ENCODE data around the gene NUTM2B. TPM values are rescaled to one million over a fixed set of nuclear protein-coding genes. Genes with fewer than 3 reads are reported as not detected.
"Not testable (repeated sequence)": the region's sequence is repeated elsewhere in the genome, so short reads cannot be mapped to it uniquely, and the experiment has no call there.

The NUTM2B gene, protein sequence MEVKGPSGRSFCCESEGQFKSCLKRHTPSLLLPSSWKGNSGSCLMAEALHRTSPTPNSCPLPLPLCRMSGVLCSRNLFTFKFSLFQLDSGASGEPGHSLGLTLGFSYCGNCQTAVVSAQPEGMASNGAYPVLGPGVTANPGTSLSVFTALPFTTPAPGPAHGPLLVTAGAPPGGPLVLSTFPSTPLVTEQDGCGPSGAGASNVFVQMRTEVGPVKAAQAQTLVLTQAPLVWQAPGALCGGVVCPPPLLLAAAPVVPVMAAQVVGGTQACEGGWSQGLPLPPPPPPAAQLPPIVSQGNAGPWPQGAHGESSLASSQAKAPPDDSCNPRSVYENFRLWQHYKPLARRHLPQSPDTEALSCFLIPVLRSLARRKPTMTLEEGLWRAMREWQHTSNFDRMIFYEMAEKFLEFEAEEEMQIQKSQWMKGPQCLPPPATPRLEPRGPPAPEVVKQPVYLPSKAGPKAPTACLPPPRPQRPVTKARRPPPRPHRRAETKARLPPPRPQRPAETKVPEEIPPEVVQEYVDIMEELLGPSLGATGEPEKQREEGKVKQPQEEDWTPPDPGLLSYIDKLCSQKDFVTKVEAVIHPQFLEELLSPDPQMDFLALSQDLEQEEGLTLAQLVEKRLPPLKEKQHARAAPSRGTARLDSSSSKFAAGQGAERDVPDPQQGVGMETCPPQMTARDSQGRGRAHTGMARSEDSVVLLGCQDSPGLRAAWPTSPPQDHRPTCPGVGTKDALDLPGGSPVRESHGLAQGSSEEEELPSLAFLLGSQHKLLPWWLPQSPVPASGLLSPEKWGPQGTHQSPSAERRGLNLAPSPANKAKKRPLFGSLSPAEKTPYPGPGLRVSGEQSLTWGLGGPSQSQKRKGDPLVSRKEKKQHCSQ
- total RNA-seq (2013; cell fraction: nucleolus; rRNA removed), result 0.35 and 0.59 TPM in 2 replicates
- total RNA-seq (2014; rRNA removed) (0.22 and 0.28 TPM in 2 replicates), total RNA-seq (2014; rRNA removed; fragmentation: Illumina TruSeq; extraction: Trizol) (0.09 TPM in 1 of 2 replicates, not detected in the other), total RNA-seq (2021) (not detected in 2 replicates), polyA plus RNA-seq (2011; rRNA removed) (not detected in 2 replicates), polyA plus RNA-seq (2014; fragmentation: Illumina TruSeq; extraction: Trizol) (0.06 TPM in 1 of 2 replicates, not detected in the other), polyA plus RNA-seq (2014; fragmentation: Nextera tagmentation; extraction: Ambion mirVana) (not detected), polyA plus RNA-seq (2014; rRNA removed) (0.17 and 0.51 TPM in 2 replicates), polyA plus RNA-seq (2016; fragmentation: Nextera tagmentation; extraction: Ambion mirVana) (not detected), polyA minus RNA-seq (2011; rRNA and poly(A)+ RNA removed) (0.07 TPM in 1 of 2 replicates, not detected in the other), Bru-seq, nascent RNA (percentile 17 among the genes with signal in this experiment), BruChase-seq, experiment 1, labeled RNA remaining after a 6-hour chase (percentile 8 among the genes with signal in this experiment), BruChase-seq, experiment 2, labeled RNA remaining after a 2-hour chase (percentile 11 among the genes with signal in this experiment)
- polyA plus RNA-seq (2011; ENCODE audit: low read depth), result 0.08 TPM
- polyA plus RNA-seq (2011; cell fraction: cytosol; rRNA removed), result 0.06 and 0.10 TPM in 2 replicates
- 0.13 and 0.16 TPM in 2 replicates for polyA plus RNA-seq (2011; cell fraction: nucleus; rRNA removed)
- 0.20 and 0.25 TPM in 2 replicates for polyA plus RNA-seq (2012)
- not detected in 2 replicates for polyA minus RNA-seq (2011; cell fraction: cytosol; rRNA and poly(A)+ RNA removed)
- polyA minus RNA-seq (2011; cell fraction: nucleus; rRNA and poly(A)+ RNA removed), result 0.12 and 0.48 TPM in 2 replicates
- long read RNA-seq, experiment 1, result 0 reads
- long read RNA-seq, experiment 2, result 0 reads

DNA sequence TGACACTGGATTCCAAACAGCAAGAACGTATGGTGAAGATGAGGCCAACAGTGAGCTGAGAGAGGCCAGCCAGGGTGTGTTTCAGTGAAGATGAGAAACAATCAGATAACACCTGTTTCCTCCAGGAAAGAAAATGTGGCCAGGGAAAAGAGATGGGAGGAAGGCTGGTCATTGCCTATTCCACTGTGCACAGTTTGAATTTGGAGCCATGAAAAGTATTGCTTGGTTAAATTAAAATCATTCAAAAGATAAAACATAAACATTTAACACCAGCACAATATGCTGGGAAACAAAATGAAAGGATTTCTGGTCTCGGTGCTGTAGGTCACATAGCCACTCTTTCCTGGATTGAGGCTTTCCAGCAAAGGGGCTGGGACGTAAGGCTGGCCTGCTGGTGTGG lies at the start of gene NUTM2B:
Gene NUTM2B (plus strand): TSS at position 301 of the 400 bp plus-strand sequence. CDS start 383 bp downstream, outside the sequence.
- POLR2A ChIA-PET; H3K79me2 ChIP-seq (ENCODE audit: control insufficient read depth, insufficient read depth, low read length); H3K9ac ChIP-seq (ENCODE audit: control insufficient read depth, insufficient read depth, low read length); H3K4me3 ChIP-seq; FAIRE-seq; RAD21 ChIA-PET (ENCODE audit: unreplicated experiment); DNase-seq (ENCODE audit: low read depth, low spot score); H3K27me3 ChIP-seq (replicated peaks in 1 of 2; ENCODE audit: control insufficient read depth in 2 of 2, insufficient read depth in 2 of 2, low read length in 1 of 2); H3K27ac ChIP-seq (ENCODE audit: control insufficient read depth, insufficient read depth); SMC1A ChIA-PET (ENCODE audit: uncharacterized antibody, unreplicated experiment); BruUV-seq (replicated peaks); in situ Hi-C loops (cut with MboI); CTCF ChIA-PET; H3K36me3 ChIP-seq (ENCODE audit: control insufficient read depth in 2 of 2, insufficient read depth in 2 of 2, low read length in 1 of 2); intact Hi-C loops (cut with micrococcal nuclease; ENCODE audit: unreplicated experiment); ATAC-seq; H3K9me3 ChIP-seq (replicated peaks; ENCODE audit: control insufficient read depth, insufficient read depth, low read length); H3K4me1 ChIP-seq (ENCODE audit: control insufficient read depth, insufficient read depth, low read length); H4K20me1 ChIP-seq (ENCODE audit: control insufficient read depth, insufficient read depth); H2AFZ ChIP-seq (ENCODE audit: control insufficient read depth, low read depth, low read length); H3K4me2 ChIP-seq (ENCODE audit: control insufficient read depth, insufficient read depth): not testable (repeated sequence)
- no CpG with 5 or more reads among the region's 3 CpGs for WGBS (ENCODE audit: insufficient coverage, insufficient replicate concordance, low lambda C conversion rate, missing lambda C conversion rate)

DNA sequence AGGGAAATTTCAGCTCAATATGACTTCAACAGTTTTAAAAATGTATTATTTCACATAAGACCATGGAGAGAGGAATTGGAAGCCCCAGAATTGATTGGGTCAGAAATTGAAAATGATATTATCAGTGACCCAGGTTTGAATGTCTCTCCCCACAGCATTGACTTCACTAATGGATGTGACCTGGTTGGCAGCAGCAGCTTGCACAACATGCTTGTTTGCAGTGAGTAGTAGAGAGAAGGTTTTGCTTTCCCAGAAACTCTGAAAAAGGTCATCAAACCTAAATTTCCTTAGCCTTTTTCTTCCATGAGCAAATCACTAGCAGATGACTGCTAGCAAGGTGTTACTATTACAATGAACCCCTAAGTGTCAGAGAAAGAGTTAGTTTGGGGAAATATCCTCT lies 39.7 kb upstream of the NUTM2B start:
- DNase-seq (ENCODE audit: low read depth, low spot score); intact Hi-C loops (cut with micrococcal nuclease; ENCODE audit: unreplicated experiment); BruUV-seq (replicated peaks); H4K20me1 ChIP-seq (ENCODE audit: control insufficient read depth, insufficient read depth); H3K27me3 ChIP-seq (replicated peaks in 1 of 2; ENCODE audit: control insufficient read depth in 2 of 2, insufficient read depth in 2 of 2, low read length in 1 of 2); H3K4me1 ChIP-seq (ENCODE audit: control insufficient read depth, insufficient read depth, low read length); H3K79me2 ChIP-seq (ENCODE audit: control insufficient read depth, insufficient read depth, low read length); ATAC-seq; H3K9me3 ChIP-seq (replicated peaks; ENCODE audit: control insufficient read depth, insufficient read depth, low read length); SMC1A ChIA-PET (ENCODE audit: uncharacterized antibody, unreplicated experiment); H3K36me3 ChIP-seq (ENCODE audit: control insufficient read depth in 2 of 2, insufficient read depth in 2 of 2, low read length in 1 of 2); in situ Hi-C loops (cut with MboI); H3K4me3 ChIP-seq; H2AFZ ChIP-seq (ENCODE audit: control insufficient read depth, low read depth, low read length); CTCF ChIA-PET; RAD21 ChIA-PET (ENCODE audit: unreplicated experiment); H3K4me2 ChIP-seq (ENCODE audit: control insufficient read depth, insufficient read depth); H3K9ac ChIP-seq (ENCODE audit: control insufficient read depth, insufficient read depth, low read length); POLR2A ChIA-PET; H3K27ac ChIP-seq (ENCODE audit: control insufficient read depth, insufficient read depth); FAIRE-seq: not testable (repeated sequence)

DNA sequence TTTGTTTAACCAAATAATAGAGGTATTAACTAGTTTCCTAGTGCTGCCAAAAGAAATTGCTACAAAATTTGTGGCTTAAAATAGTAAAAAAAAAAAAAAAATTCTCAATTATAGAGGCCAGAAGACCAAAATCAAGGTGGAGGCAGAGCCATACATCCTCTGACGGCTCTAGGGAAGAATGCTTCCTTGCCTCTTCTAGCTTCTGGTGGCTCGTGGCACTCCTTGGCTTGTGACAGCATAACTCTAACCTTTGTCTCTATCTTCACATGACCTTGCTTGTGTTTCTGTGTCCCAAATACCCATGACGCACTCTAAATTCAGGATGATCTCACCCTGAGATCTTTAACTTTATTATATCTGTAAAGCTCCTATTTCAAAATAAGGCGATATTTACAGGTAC lies 38.3 kb upstream of the NUTM2B start:
- intact Hi-C loops (cut with micrococcal nuclease; ENCODE audit: unreplicated experiment); H3K79me2 ChIP-seq (ENCODE audit: control insufficient read depth, insufficient read depth, low read length); RAD21 ChIA-PET (ENCODE audit: unreplicated experiment); H3K36me3 ChIP-seq (ENCODE audit: control insufficient read depth in 2 of 2, insufficient read depth in 2 of 2, low read length in 1 of 2); H3K9me3 ChIP-seq (replicated peaks; ENCODE audit: control insufficient read depth, insufficient read depth, low read length); BruUV-seq (replicated peaks); H3K27ac ChIP-seq (ENCODE audit: control insufficient read depth, insufficient read depth); H3K4me2 ChIP-seq (ENCODE audit: control insufficient read depth, insufficient read depth); POLR2A ChIA-PET; H3K27me3 ChIP-seq (replicated peaks in 1 of 2; ENCODE audit: control insufficient read depth in 2 of 2, insufficient read depth in 2 of 2, low read length in 1 of 2); ATAC-seq; in situ Hi-C loops (cut with MboI); H3K9ac ChIP-seq (ENCODE audit: control insufficient read depth, insufficient read depth, low read length); FAIRE-seq; H3K4me1 ChIP-seq (ENCODE audit: control insufficient read depth, insufficient read depth, low read length); SMC1A ChIA-PET (ENCODE audit: uncharacterized antibody, unreplicated experiment); H3K4me3 ChIP-seq; H4K20me1 ChIP-seq (ENCODE audit: control insufficient read depth, insufficient read depth); H2AFZ ChIP-seq (ENCODE audit: control insufficient read depth, low read depth, low read length); DNase-seq (ENCODE audit: low read depth, low spot score); CTCF ChIA-PET: not testable (repeated sequence)
- WGBS (ENCODE audit: insufficient coverage, insufficient replicate concordance, low lambda C conversion rate, missing lambda C conversion rate), result 41% methylated on average over 4 of the region's 4 CpGs

Measured in GM12878 (cell line).